Body of pancreas (tissue), 4 donors: ENCODE measurements around the gene LRRC70. TPM values are rescaled to one million over a fixed set of nuclear protein-coding genes. Genes with fewer than 3 reads are reported as not detected.

Experiments
- ATAC-seq: fragments of 150-250 bp; one replicate; pipeline ENCODE4 v1.9.1; 2016
- DNase-seq, 4 donors: peaks; one replicate each; pipeline ENCODE4 v3.0.0-alpha.2; 2019
- H3K27ac ChIP-seq, 4 donors: fragments of 200-600 bp; sonication (generic); 1 replicate in 3 of 4; 2 replicates in 1 of 4; pipeline versions ENCODE4 v1.5.1 to v1.6.1; 2016 to 2019; ENCODE audit warnings: mild to moderate bottlenecking in 1 of 4, mixed read lengths in 1 of 4, moderate library complexity in 1 of 4
- H3K27me3 ChIP-seq, 2 donors: fragments of 200-600 bp; sonication (generic); one replicate each; pipeline ENCODE4 v1.6.0; 2016; ENCODE audit warnings: mild to moderate bottlenecking in 1 of 2
- H3K36me3 ChIP-seq, 2 donors: fragments of 200-600 bp; sonication (generic); replicated peaks in 1 of 2; 2 replicates each; pipeline ENCODE4 v1.5.1; 2016; ENCODE audit warnings: low read depth in 2 of 2; ENCODE audit not compliant: insufficient read depth in 1 of 2
- H3K4me1 ChIP-seq: fragments of 200-600 bp; sonication (generic); one replicate; pipeline ENCODE4 v1.6.0; 2016
- H3K4me3 ChIP-seq, 2 donors: fragments of 200-600 bp; sonication (generic); 1 replicate in 1 of 2; 2 replicates in 1 of 2; pipeline ENCODE4 v1.5.1; 2016 to 2019
- H3K9me3 ChIP-seq, 3 donors: fragments of 200-600 bp; sonication (generic); 1 replicate in 2 of 3; 2 replicates in 1 of 3; pipeline ENCODE4 v1.5.1; 2016
- POLR2A ChIP-seq, 3 donors: fragments of 450-650 bp; IDR thresholded peaks; one replicate each; pipeline ENCODE4 v1.6.1; 2016; ENCODE audit warnings: antibody characterized with exemption in 3 of 3, mild to moderate bottlenecking in 2 of 3
- WGBS, 2 donors: methylation state at CpG; one replicate each; pipeline ENCODE4 v1.1.5; 2017; 5-methylcytosine and 5-hydroxymethylcytosine counted together
- intact Hi-C: fragments of 100-400 bp; cut with DNase I; formaldehyde crosslinking; loops from one replicate; pipeline ENCODE4 v1.15.1; 2023
- total RNA-seq, 2 donors: library from RNA; depleted of rRNA; stranded (reverse); fragments of >200 nt; gene quantifications; one replicate each; pipeline ENCODE4 v1.1.0, GENCODE V29; 2016
- TF ChIP-seq, protein P1 (sequence below), 7 experiments: fragments of 450-650 bp in 4 of 7; fragments of 200-600 bp in 3 of 7; sonication (generic) in 3 of 7; IDR thresholded peaks; one replicate each; pipeline ENCODE4 v1.5.1; 2016 to 2019; ENCODE audit warnings: antibody characterized with exemption in 7 of 7

LRRC70 gene
- total RNA-seq, 2 donors from 2014 or later = 0.99 to 4.7 TPM

DNA sequence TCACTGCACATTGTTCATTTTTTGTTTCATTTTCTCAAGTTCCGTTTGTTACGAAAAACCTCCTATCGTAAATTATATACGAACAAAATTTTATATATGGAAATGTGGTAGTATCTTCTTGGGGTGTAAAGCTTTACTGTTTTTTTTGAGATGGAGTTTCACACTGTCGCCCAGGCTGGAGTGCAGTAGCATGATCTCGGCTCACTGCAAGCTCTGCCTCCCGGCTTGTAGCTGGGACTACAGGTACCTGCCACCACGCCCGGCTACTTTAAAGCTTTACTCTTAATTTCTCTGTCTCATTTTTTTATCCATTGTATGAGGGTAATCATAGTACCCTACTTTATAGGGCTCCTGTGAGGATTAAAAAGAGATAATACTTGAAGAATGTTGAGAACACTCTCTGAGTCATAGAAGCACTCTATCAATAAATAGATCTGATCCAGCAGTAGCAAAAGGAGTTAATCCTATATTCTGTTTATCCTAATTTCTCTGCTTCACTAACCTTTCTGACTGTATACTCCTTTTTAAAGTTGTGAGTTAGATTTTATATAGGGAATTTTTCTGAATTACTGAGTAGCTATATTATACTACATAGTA is 5.6 kb upstream of the LRRC70 start:
- no peak overlapping the region for H3K4me3 ChIP-seq
- H3K9me3 ChIP-seq = peaks cover 0 to 1% (median 0%) of the 10 kb centered on the region in 3 donors
- no peaks in the 10 kb centered on the region for H3K4me1 ChIP-seq
- no peak overlapping the region for H3K27ac ChIP-seq
- no peaks in the 10 kb centered on the region for H3K36me3 ChIP-seq
- no peak for ATAC-seq
- TF ChIP-seq, protein P1, sequence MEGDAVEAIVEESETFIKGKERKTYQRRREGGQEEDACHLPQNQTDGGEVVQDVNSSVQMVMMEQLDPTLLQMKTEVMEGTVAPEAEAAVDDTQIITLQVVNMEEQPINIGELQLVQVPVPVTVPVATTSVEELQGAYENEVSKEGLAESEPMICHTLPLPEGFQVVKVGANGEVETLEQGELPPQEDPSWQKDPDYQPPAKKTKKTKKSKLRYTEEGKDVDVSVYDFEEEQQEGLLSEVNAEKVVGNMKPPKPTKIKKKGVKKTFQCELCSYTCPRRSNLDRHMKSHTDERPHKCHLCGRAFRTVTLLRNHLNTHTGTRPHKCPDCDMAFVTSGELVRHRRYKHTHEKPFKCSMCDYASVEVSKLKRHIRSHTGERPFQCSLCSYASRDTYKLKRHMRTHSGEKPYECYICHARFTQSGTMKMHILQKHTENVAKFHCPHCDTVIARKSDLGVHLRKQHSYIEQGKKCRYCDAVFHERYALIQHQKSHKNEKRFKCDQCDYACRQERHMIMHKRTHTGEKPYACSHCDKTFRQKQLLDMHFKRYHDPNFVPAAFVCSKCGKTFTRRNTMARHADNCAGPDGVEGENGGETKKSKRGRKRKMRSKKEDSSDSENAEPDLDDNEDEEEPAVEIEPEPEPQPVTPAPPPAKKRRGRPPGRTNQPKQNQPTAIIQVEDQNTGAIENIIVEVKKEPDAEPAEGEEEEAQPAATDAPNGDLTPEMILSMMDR (IDR thresholded peaks at IDR 0.05) = no peak
- TF ChIP-seq POLR2A (IDR thresholded peaks at IDR 0.05) = no peak
- DNase-seq = no peak
- intact Hi-C loops = no loop called here
- H3K27me3 ChIP-seq = no peaks in the 10 kb centered on the region
- 89 to 98% methylated on average over 9 of the region's 9 CpGs for WGBS, 2 donors

DNA sequence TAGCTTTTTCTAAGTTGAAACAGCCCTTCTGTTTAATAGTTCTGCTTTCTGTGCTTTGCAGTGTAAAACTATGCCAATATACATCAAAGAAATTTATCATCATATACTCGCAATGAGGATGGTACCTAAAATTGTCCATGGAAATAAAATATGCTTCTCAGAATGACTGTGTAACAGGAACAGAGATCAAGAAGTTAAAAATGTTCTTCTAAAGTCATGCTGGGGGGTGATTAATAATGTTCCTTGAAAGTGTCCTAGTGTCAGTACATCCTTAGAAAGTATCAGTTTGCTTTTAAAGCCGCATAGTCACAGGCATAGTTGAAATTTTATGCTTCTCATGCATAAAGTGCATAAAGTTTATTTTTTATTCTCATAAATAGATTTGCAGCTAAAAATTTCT is 4.0 kb upstream of the LRRC70 start:
- no peak overlapping the region for H3K27ac ChIP-seq
- no peaks in the 10 kb centered on the region for H3K4me1 ChIP-seq
- TF ChIP-seq, protein P1 (IDR thresholded peaks at IDR 0.05) = no peak
- no peak for TF ChIP-seq POLR2A (IDR thresholded peaks at IDR 0.05)
- ATAC-seq (no peak), DNase-seq (no peak)
- intact Hi-C loops = no loop called here
- no peaks in the 10 kb centered on the region for H3K9me3 ChIP-seq
- no peak overlapping the region for H3K4me3 ChIP-seq
- no peaks in the 10 kb centered on the region for H3K27me3 ChIP-seq
- H3K36me3 ChIP-seq = no peaks in the 10 kb centered on the region
- WGBS, 2 donors = 75 to 92% methylated on average over 2 of the region's 2 CpGs

DNA sequence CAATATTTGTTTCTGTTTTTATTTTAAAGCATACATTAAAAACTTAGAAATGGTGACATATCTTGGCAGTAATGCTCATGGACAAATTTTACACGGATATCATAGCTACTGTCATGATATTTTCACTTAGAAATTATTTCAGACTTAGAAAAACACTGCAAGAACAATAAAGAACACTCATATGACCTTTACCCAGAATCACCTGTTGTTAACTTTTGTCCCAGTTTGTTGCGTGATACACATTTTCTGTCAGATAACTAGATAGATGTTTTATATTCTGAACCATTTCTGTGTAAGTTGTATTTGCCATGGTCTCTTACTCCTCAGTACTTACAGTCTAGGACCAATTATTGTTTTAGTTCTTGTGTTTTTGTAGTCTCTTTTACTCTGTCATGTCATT is 3.6 kb upstream of the LRRC70 start:
- DNase-seq (no peak), ATAC-seq (no peak)
- intact Hi-C loops = no loop called here
- no peak overlapping the region for H3K4me3 ChIP-seq
- H3K27me3 ChIP-seq = no peaks in the 10 kb centered on the region
- H3K9me3 ChIP-seq = no peaks in the 10 kb centered on the region
- no peaks in the 10 kb centered on the region for H3K36me3 ChIP-seq
- no peaks in the 10 kb centered on the region for H3K4me1 ChIP-seq
- H3K27ac ChIP-seq = no peak overlapping the region
- no peak for TF ChIP-seq POLR2A (IDR thresholded peaks at IDR 0.05)
- TF ChIP-seq, protein P1 (IDR thresholded peaks at IDR 0.05) = no peak
- 77% methylated on average over 2 of the region's 2 CpGs for WGBS, 2 donors

DNA sequence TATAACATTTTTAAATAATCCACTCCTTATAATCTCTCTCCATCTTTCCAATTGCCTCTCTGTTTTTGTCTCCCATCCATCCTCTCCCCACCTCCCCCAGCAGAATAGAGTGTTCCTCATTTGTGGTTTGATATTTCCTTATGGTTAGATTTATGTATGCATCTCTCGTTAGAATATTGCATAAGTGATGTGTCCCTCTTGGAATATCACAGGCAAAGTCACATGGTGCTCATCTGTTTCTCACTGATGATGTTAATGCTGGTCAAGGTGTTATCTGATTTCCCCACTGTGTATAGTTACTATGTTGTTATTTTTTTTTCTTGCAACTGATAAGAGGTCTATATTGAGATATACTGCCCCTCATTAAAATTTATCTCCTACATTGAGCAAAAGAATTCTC is 3.1 kb upstream of the LRRC70 start:
- H3K9me3 ChIP-seq = no peaks in the 10 kb centered on the region
- H3K36me3 ChIP-seq = no peaks in the 10 kb centered on the region
- no peaks in the 10 kb centered on the region for H3K27me3 ChIP-seq
- no peak overlapping the region for H3K4me3 ChIP-seq
- WGBS, 2 donors = 78 to 94% methylated on average over 1 of the region's 1 CpG
- intact Hi-C loops = no loop called here
- ATAC-seq (no peak), DNase-seq (no peak)
- TF ChIP-seq POLR2A (IDR thresholded peaks at IDR 0.05) = no peak
- TF ChIP-seq, protein P1 (IDR thresholded peaks at IDR 0.05) = no peak
- no peak overlapping the region for H3K27ac ChIP-seq
- no peaks in the 10 kb centered on the region for H3K4me1 ChIP-seq

DNA sequence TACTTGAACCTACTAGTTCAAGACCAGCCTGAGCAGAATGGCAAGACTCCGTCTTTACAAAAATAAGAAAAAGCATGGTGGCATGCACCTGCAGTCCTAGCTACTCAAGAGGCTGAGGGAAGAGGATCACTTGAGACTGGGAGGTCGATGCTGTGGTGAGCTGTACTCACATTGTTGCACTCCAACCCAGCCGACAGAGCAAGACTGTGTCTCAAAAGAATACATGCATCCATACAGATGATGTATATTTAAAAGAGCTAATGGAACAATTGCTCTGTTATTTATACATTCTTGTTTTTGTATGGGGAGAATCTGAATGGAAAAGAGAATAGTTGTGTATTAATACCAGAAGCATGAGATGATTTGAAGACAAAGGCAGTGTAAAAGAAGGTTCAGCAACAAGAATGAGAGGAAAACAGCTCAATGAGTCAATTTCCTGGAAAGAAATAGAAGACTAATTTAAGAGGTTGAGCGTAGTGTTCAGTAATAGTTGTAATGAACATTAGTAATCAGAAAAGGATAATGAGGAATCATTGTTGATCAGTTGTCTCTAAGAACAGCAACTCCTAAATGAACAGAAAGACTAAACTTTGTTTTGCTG is 1.9 kb upstream of the LRRC70 start:
- H3K36me3 ChIP-seq = no peaks in the 10 kb centered on the region
- H3K27ac ChIP-seq = no peak overlapping the region
- H3K27me3 ChIP-seq = no peaks in the 10 kb centered on the region
- no peaks in the 10 kb centered on the region for H3K9me3 ChIP-seq
- DNase-seq (no peak), ATAC-seq (no peak)
- no peaks in the 10 kb centered on the region for H3K4me1 ChIP-seq
- intact Hi-C loops = no loop called here
- TF ChIP-seq, protein P1 (IDR thresholded peaks at IDR 0.05) = no peak
- TF ChIP-seq POLR2A (IDR thresholded peaks at IDR 0.05) = no peak
- WGBS, 2 donors = 86 to 95% methylated on average over 4 of the region's 4 CpGs
- no peak overlapping the region for H3K4me3 ChIP-seq
